Raji (cell line): ENCODE results near the gene SLC11A1.

ENCODE experiments used
- POLR2A ChIP-seq: IDR thresholded peaks from 2 replicates; pipeline ENCODE4 v1.6.1; 2011; ENCODE audit warnings: low read depth, low read length, control low read depth; ENCODE audit not compliant: insufficient read depth

The SLC11A1 gene

GRCh38 chr2:218425531-218425930 is 43.5 kb downstream of the SLC11A1 start:
- no peak for TF ChIP-seq POLR2A

- TF ChIP-seq POLR2A = no peak
Observed at GRCh38 chr2:218427741-218428140, 45.7 kb downstream of the SLC11A1 start.

- TF ChIP-seq POLR2A = no peak
Observed at GRCh38 chr2:218428846-218429558, 46.9 kb downstream of the SLC11A1 start.

- TF ChIP-seq POLR2A = no peak
Observed at GRCh38 chr2:218429911-218430692, 48.0 kb downstream of the SLC11A1 start.

GRCh38 chr2:218430721-218431120 is 48.6 kb downstream of the SLC11A1 start:
- no peak for TF ChIP-seq POLR2A

GRCh38 chr2:218431878-218432277 is 49.8 kb downstream of the SLC11A1 start:
- TF ChIP-seq POLR2A = no peak

GRCh38 chr2:218432676-218433365 is 50.7 kb downstream of the SLC11A1 start:
- no peak for TF ChIP-seq POLR2A

GRCh38 chr2:218434456-218434855 is 52.4 kb downstream of the SLC11A1 start:
- no peak for TF ChIP-seq POLR2A

- TF ChIP-seq POLR2A = no peak
Observed at GRCh38 chr2:218435003-218435982, 53.2 kb downstream of the SLC11A1 start.

GRCh38 chr2:218436992-218437391 is 54.9 kb downstream of the SLC11A1 start:
- TF ChIP-seq POLR2A = no peak

- TF ChIP-seq POLR2A = no peak
Observed at GRCh38 chr2:218437969-218438368, 55.9 kb downstream of the SLC11A1 start.

- no peak for TF ChIP-seq POLR2A
Observed at GRCh38 chr2:218438596-218438995, 56.5 kb downstream of the SLC11A1 start.

- TF ChIP-seq POLR2A = no peak
Observed at GRCh38 chr2:218444692-218445357, 62.8 kb downstream of the SLC11A1 start.

- no peak for TF ChIP-seq POLR2A
Observed at GRCh38 chr2:218445602-218446001, 63.5 kb downstream of the SLC11A1 start.
